Ammon's horn (tissue), 1 donor: ENCODE results near the gene TNFRSF1A.
"Not testable (repeated sequence)": the region's sequence is repeated elsewhere in the genome, so short reads cannot be mapped to it uniquely, and the experiment has no call there.

ENCODE experiments used
- DNase-seq: peaks from one replicate; pipeline ENCODE4 v3.0.0-alpha.2; 2016; ENCODE audit warnings: low spot score

Gene TNFRSF1A

DNA sequence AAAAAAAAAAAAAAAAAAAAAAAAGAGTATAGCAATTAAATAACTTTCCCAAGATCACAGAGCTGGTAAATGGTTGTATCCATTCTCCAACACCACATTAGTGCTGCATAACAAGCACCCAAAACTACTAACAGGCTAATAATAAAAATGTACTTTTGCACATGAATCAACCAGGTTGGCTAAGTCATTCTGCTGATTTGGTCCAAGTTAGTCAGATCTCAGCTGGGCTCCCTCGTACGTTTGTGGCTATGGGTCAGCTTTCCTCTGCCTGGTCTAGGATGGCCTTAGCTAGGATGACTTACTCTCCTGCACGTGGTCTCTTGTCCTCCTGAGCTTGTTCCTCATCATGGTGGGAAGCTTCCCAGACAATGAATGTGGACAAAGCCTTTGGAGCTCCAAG, 39.3 kb downstream of the TNFRSF1A start:
- DNase-seq, result no peak

DNA sequence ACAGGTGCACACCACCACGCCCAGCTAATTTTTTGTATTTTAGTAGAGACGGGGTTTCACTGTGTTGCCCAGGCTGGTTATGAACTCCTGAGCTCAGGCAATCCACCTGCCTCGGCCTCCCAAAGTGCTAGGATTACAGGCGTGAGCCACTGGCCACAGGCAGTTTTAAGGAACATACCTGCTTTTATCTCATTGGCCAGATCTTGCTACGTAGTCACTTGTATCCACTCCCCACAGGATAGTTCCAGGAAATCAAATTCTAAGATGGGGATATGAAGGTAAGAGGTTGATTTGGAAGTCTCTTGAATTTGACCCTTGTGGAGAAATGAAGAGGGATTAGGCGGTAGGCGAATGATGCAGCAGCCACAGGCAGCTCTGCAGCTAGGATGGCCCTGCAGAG, 40.2 kb downstream of the TNFRSF1A start:
- no peak for DNase-seq

DNA sequence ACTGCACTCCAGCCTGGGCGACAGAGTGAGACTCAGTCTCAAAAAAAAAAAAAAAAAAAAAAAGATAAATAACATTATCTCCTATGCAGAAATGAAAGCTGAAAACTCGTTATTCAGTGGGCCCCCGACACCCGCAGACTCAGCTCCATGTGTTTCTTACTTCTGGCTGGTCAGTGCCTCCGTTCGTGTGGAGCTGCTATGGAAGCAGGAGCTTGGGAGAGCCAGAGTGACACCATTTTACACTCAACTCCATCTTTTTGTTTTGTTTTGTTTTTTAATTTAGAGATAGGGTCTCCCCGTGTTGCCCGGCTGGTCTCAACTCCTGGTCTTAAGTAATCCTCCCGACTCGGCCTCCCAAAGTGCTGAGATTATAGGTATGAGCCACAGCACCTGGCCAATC, 44.7 kb downstream of the TNFRSF1A start:
- no peak for DNase-seq

DNA sequence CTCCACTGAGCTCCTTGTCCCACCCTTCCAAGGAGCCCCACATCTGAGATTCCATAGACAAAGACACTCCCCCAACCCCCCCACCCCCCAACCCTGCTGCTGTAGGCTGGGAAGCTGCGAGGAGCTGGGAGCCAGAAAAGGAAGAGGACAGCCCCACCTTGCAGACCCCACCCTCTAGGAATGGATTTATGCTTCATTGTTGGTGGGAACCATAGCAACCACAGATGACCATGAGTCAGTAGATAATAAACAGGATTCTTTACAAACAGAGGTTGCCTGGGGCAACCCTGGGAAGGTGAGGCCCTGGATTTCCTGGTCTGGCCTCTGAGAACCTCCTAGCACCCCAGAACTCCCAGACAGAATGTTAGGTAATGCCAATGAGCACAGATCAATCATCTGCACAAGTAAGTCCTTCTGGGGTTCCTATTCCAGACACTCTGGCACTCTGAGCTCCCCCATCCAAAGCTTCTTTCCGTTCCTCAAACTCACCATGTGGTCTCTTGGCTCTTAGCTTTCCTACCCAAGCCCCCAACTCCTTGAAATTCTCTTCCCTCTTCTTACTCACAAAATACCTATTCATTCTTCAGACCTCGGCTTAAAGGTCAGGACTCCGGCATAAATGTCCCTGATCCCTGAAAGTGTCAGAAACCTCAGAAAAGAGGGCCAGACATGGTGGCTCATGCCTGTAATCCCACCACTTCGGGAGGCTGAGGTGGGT, 46.6 kb downstream of the TNFRSF1A start:
- DNase-seq, result no peak

DNA sequence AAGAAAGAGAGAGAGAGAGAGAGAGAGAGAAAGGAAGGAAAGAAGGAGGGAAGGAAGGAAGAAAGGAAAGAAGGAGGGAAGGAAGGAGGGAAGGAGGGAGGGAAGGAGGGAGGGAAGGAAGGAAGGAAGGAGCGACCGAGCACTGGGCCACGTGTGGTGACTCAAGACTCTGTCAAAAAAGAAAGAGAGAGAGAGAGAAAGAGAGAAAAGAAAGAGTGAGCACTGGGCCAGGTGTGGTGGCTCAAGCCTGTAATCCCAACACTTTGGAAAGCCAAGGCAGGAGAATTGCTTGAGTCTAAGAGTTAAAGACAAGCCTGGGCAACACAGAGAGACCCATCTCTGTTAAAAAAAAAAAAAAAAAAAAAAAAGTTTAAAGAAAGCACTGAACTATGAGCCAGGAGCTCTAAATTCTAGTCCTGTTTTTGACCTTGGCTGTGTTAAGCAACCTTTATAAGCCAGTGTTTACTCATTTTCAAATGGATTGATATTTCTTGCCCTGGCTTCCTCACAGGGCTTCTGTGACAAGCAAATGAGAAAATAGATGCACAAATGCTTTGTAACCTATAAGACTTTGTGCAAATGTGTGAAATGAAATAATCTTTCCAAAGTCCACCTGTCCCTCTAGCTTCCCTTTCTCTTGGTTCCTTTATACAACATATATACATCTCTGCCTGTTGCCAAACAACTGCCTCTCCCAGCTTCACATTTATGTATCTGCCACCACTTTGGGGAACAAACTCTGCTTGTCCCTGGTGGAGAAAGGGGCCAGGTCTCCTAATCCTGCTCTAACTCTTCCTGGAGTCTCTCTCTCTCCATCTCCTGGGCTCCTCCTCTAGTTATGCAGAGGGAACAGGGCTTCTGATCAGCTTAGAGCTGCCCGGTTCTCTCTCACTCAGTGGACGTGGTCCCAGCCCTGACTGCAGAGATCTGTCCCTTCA, 47.5 kb downstream of the TNFRSF1A start:
- DNase-seq, result no peak

DNA sequence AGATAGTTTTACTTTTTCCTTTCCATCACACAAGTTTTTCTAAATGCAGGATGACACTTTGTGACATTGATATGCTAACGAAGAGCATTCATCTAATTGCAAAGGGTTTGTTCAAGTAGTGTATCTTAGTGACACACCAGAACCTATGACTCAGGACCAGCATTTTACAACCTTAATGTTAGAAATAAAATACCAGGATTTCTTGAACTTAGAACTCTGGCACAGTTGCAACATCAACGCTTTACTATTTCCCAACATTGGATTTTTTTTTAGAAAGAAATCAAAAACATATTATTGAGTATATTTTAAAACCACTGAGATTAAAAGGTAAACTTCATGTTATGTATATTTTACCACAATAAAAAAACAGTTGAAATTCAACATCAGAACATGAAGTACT, 49.3 kb downstream of the TNFRSF1A start:
- no peak for DNase-seq

DNA sequence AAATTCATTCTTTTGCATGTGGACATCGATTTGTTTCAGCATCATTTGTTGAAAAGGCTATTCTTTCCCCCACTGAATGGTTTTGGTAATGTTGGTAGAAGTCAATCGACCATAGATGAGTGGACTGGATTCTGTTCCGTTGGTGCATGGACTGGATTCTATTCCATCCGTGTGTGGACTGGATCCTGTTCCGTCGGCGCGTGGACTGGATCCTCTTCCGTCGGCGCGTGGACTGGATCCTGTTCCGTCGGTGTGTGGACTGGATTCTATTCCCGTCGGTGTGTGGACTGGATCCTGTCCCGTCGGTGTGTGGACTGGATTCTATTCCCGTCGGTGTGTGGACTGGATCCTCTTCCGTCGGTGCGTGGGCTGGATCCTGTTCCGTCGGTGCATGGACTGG, 52.0 kb downstream of the TNFRSF1A start:
- not testable (repeated sequence) for DNase-seq

DNA sequence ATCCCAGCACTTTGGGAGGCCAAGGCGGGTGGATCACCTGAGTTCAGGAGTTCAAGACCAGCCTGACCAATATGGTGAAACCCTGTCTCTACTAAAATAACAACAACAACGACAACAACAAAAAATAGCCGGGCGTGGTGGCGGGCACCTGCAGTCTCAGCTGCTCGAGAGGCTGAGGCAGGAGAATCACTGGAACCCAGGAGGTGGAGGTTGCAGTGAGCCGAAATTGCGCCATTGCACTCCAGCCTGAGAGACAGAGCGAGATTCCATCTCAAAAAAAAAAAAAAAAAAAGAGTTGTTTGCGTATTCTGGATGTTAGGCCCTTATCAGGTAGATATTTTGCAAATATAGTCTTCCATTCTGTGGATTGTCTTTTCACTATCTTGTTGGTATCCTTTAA, 52.8 kb downstream of the TNFRSF1A start:
- not testable (repeated sequence) for DNase-seq

DNA sequence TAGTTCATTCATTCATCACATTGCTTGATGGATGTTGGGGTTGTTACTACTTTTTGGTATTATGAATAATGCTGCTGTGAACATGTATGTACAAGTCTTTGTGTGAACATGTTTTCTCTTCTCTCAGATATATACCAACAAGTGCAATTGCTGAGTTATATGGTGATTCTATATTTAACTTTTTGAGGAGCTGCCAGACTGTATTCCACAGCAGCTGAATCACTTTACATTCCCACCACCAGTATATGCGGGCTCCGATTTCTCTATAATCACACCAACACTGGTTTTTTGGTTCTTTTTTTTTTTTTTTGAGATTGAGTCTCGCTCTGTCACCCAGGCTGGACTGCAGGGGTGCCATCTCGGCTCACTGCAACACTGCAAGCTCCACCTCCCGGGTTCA, 53.6 kb downstream of the TNFRSF1A start:
- DNase-seq, result no peak

DNA sequence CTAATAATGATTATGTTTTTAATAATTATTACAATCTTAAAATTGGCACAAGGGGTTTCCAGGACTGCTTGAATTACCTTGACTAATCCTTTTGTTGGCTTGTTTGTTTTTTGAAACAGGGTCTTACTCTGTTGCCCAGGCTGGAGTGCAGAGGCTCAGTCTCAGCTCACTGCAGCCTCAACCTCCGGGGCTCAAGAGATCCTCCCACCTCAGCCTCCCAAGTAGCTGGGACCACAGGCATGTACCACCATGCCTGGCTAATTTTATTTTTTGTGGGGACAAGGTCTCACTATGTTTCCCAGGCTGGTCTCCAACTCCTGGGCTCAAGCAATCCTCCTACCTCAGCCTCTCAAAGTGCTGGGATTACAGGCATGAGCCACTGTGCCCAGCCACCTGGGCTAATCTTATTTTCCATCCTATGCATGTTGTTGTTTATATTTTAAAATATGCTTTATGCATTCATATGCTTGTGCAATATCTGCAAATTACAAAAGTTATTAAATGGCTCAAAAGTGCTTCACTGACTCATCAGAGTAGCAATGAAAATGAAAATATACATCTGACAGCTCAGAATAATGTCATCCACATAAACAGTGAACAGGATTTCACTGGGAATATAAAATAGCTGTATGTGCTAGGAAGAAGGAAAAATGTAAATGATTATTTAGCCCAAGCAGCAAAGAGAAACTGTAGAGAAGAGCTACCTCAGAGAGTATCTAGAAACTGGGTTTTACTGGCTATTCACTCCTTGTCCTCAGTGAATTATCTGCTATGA, 56.2 kb downstream of the TNFRSF1A start:
- no peak for DNase-seq

DNA sequence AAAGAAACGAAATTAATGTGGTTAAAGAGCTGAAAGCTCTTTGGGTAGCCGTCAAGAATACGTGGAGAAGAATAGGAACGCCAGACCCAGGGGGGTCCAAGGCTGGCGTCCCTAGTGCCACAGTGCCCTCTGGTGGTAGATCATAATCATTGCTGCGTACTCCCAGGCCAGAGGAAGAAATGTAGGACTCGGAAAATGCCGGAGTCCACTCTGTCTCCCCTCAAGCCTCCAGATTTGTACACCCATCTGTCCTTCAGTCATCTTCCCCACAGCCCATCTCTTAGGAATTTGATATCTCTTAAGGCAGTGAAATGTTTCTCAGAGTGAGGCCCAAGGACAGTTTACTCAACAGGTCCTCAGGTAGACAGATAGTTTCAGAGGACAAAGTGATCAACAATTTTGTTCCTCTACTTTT, 56.8 kb downstream of the TNFRSF1A start:
- peak; percentile 82 for DNase-seq

DNA sequence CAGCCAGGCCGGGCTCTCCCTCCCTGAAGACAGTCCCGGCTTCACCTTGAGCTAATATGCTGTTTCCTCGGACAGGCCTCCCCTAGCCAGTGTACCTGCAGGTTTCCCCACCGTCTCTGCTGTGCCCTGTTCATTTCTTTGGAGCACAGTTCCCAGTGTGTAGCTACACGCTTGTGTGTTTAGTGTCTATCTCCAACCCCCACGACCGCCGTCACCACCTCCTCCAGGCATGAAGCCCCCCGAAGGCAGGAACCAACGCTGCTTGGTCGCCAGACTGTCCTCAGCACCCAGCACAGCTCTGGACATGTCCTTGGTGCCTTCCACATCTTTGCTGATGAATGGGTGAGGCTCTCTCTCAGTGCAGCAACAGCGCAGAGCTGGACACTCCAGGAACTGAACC, 57.6 kb downstream of the TNFRSF1A start:
- DNase-seq, result no peak

DNA sequence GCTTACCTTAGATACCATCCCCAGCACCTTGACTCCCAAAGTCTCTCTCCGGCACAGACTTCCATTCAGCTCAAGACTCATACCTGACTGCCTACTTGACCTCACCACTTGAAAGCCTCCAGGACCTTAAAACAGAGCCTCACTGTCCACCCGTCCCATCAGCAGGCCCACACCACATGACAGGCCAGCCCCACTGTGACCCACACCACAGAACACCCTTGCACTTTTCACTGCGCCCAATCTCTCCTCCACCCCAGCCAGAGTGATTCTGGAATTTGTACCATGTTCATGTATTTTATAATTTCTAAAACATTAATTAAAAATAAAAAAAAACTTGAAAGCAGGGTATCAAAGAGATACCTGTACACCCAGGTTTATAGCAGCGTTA, 59.4 kb downstream of the TNFRSF1A start:
- no peak for DNase-seq

DNA sequence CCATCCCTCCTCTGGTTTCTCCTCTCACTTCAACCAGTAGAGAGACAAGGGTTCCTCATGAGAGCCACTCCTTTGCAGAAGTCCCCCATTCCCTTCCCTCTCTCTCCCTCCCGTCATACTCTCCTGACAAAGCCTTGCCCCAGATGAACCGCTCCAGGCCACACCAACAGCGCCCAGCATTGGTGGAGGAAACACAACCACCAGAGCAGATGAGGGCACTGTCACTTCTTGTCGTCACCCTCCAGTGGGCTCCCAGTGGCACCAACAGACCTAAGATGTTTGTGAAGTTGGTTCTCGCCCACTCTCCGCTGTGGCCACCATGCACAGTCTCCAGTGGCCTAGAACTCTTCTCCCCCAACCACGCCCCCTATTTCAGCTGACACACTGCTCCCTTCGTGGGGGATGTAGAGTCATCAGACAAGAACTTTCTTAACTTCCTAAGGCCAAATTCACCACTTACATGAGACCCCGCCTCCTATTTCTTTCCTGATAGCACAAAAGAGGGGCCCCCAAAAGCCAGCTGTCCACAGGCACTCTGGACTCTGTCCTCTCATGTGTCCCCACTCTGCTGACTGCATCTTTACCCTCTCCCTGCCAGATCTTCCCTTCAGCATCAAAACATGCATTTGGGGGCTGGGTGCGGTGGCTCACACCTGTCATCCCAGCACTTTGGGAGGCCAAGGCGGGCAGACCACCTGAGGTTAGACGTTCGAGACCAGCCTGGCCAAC, 60.6 kb downstream of the TNFRSF1A start:
- no peak for DNase-seq

DNA sequence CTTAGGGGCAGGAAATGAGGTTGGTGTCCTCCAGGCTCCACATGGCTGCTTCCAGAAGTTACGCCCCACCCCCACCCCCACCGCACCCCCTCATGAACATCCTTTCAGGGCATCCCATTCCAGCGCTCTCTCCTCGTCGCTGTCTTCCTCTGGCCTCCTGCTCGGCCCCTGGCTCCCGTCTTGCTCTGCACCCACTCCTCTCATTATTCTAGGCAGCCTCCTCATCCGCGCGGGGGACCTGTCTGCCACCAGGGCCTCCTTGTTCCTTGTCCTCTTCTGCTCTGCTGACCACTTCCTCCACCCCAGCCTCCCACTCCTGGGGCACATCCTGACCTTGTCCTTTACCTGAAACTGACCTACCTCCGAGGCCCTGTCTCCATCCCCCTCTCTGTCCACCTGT, 61.2 kb downstream of the TNFRSF1A start:
- DNase-seq, result no peak

DNA sequence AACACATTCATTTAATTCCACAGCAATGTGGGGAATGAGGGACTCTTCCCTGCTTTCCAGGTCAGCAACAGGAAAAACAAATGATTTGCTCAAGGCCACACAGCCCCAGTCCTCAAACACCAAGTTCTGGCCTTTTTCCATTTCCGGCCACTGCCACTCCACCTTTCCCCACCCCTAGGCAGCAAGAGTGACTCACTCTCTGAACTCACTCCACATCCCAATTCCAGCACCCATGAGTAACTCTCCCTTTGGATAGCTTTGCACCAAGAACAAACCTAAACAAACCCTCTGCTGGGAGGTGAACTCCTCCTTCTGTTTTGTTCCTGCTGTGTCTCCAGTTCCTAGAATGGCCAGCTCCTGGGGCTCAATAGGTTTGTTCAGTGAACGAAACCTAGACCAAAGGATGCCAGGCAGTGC, 61.8 kb downstream of the TNFRSF1A start:
- no peak for DNase-seq

DNA sequence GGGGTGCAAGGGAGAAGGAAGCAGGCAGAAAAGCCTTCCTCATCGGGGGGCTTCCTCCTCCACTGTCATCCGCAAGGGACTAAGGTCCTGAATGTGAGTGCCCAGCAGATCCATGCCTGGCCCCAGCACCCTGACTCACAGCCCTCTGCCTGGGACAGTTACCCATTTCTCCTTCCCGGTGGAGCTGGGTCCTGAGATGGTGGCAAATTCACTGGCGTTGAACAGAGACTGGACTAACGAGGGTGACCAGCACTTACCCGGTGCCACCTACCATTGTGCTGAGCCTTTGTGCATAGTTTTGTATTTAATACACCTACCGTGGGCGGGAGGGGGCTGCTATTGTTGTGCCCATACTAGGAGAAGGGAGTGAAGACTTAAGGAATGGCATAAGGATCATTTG, 62.2 kb downstream of the TNFRSF1A start:
- DNase-seq, result no peak

DNA sequence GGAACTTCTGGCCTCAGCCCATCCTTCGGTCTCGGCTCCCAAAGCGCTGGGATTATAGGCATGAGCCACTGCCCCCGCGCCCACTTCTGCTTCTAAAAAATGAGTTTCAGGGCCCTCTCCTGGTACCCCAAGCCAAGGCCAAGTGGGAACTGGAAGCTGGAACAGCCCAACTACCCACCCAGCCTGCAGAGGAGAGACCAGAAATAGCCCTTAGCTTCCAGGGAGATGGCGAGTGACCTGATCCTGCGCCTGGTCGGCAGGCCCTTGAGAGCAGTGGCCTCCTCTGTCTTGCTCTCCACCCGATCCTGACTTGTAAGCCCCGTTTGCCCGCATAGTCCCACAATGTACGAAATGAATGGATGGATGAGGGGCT, 62.6 kb downstream of the TNFRSF1A start:
- no peak for DNase-seq
